Ovary (tissue), 3 donors: ENCODE measurements around the gene PRICKLE3.

Experiments
- EP300 ChIP-seq: sonication (generic); formaldehyde crosslinking; IDR thresholded peaks from one replicate; pipeline ENCODE4 v1.6.1; 2017; ENCODE audit warnings: antibody characterized with exemption
- POLR2A ChIP-seq: fragments of 450-650 bp; IDR thresholded peaks from one replicate; pipeline ENCODE4 v1.6.1; 2017; ENCODE audit warnings: antibody characterized with exemption, mild to moderate bottlenecking, moderate library complexity
- TF ChIP-seq, protein P1 (sequence below), 3 donors: fragments of 450-650 bp in 2 of 3; fragments of 200-600 bp in 1 of 3; IDR thresholded peaks; one replicate each; pipeline versions ENCODE4 v1.5.1 to v1.8.0; 2016 to 2022; ENCODE audit warnings: antibody characterized with exemption in 3 of 3, mild to moderate bottlenecking in 1 of 3
- donor health status: DM: no; HTN: no; CAD: no.

DNA sequence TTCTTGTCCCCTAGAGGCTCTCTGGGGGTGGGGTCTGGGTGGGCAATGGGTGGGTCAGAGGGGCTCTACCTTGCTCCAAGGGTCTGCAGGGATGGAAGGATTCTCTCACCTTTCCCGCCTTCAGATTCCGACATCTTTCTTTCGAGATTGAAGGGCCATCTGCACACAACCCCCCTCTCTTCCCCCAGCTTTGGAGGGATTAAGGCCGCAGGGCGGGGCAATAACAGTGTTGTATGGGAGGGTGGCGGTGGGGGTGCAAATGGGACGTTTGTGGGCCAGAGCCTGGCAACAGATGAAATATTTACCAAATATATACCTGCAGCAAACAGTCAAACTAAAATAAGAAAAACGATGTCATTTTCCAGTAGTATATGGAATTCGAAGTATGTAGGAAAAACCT lies 47.0 kb upstream of the PRICKLE3 start, which contains the start of gene CACNA1F:
- TF ChIP-seq, protein P1, sequence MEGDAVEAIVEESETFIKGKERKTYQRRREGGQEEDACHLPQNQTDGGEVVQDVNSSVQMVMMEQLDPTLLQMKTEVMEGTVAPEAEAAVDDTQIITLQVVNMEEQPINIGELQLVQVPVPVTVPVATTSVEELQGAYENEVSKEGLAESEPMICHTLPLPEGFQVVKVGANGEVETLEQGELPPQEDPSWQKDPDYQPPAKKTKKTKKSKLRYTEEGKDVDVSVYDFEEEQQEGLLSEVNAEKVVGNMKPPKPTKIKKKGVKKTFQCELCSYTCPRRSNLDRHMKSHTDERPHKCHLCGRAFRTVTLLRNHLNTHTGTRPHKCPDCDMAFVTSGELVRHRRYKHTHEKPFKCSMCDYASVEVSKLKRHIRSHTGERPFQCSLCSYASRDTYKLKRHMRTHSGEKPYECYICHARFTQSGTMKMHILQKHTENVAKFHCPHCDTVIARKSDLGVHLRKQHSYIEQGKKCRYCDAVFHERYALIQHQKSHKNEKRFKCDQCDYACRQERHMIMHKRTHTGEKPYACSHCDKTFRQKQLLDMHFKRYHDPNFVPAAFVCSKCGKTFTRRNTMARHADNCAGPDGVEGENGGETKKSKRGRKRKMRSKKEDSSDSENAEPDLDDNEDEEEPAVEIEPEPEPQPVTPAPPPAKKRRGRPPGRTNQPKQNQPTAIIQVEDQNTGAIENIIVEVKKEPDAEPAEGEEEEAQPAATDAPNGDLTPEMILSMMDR (IDR thresholded peaks at IDR 0.05), result no peak
- no peak for TF ChIP-seq EP300
- no peak for TF ChIP-seq POLR2A
